Measurements from ENCODE around the gene PSTPIP1. TPM values are rescaled to one million over a fixed set of nuclear protein-coding genes. Genes with fewer than 3 reads are reported as not detected.

The PSTPIP1 gene
- total and polyA plus RNA-seq, 10 of the 15 experiments (the other 5 are each of a cell fraction or from before 2014, with no cell fraction given) = 0.50 to 29.3 (median 14.5) TPM

DNA sequence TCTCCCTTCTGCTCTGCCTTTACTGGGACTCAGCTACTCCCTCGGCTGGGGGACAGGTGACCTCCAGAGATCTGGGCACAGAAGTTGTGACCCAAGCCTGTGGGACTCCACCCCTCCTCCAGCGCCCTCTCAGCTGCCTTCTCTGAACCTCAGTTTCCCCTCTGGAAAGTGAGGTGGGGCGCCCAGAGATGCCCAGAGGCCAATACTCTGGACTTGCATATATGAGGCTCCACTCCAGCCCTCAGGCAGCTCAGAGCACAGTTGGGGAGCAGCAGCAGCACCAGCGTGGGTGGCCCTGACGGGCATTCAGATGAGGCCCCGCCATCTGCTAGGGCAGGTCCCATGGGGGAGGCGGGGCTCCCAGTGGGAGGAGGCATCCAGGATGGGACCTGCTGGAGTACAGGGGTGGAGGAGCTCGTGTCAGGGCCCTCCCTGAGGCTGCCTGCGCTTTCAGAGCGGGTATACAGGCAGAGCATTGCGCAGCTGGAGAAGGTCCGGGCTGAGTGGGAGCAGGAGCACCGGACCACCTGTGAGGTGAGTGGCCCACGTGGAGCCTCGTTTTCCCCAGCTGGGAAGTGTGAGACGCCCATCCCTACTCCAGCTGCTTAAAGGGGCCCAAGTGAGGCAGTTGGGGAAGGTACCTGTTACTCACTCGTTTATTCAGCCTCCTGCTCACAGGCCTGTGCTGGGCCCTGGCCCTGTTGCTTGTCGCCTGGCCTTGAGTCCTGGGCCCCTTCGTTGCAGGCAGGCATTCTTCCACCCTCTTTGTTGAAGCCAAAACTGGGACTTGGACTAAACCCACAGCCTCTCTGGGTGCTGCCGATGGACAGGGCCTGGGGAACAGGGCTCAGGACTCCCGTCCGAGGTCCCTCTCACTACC, 35.4 kb downstream of the PSTPIP1 start:
- no peak overlapping the region for H3K4me2 ChIP-seq (ENCODE audit: control insufficient read depth, insufficient read depth)
- POLR2A ChIA-PET = interaction anchor here (1.7 to 1.9 kb wide), 2 partner anchors 8 to 56 kb away, joined by 5 to 7 read pairs; no protein-coding TSS in a partner anchor
- SMC1A ChIA-PET (ENCODE audit: uncharacterized antibody, unreplicated experiment) = interaction anchor here (0.7 to 22.2 kb wide), 10 partner anchors 8 to 158 kb away, joined by 3 to 375 read pairs (median 4); no protein-coding TSS in a partner anchor
- FAIRE-seq (no peak), DNase-seq (ENCODE audit: low read depth, low spot score) (no peak), ATAC-seq (peak; percentile 7; the same call in 2 of the 3 replicates)
- no peaks in the 10 kb centered on the region for H3K36me3 ChIP-seq (ENCODE audit: control insufficient read depth in 2 of 2, insufficient read depth in 2 of 2, low read length in 1 of 2)
- H3K79me2 ChIP-seq (ENCODE audit: control insufficient read depth, insufficient read depth, low read length) = no peaks in the 10 kb centered on the region
- in situ Hi-C loops (cut with MboI) = no loop called here
- H4K20me1 ChIP-seq (ENCODE audit: control insufficient read depth, insufficient read depth) = no peaks in the 10 kb centered on the region
- CTCF ChIA-PET = interaction anchor here (0.7 to 17.4 kb wide), 19 partner anchors 8 to 513 kb away, joined by 3 to 483 read pairs (median 5); partner anchors contain the start of gene SCAPER
- TF ChIP-seq IKZF1 (conservative IDR thresholded peaks at IDR 0.05) = 0 out of 2 replicates have a peak, but pooled peaks have one; percentile 32
- 0 out of 2 replicates have a peak, but pooled peaks have one; percentile 43 for TF ChIP-seq NR2F1 (conservative IDR thresholded peaks at IDR 0.05)
- 0 out of 2 replicates have a peak, but pooled peaks have one; percentile 13 for TF ChIP-seq GATAD2B (conservative IDR thresholded peaks at IDR 0.05; ENCODE audit: low read depth)
- TF ChIP-seq TCF12 (IDR thresholded peaks at IDR 0.05; ENCODE audit: low read depth, low read length) = no peak
- H3K27ac ChIP-seq (ENCODE audit: control insufficient read depth, insufficient read depth) = no peak overlapping the region
- H3K27me3 ChIP-seq (replicated peaks in 1 of 2; ENCODE audit: control insufficient read depth in 2 of 2, insufficient read depth in 2 of 2, low read length in 1 of 2) = no peaks in the 10 kb centered on the region
- H3K4me3 ChIP-seq = no peak overlapping the region
- H3K9me3 ChIP-seq (replicated peaks; ENCODE audit: control insufficient read depth, insufficient read depth, low read length) = no peaks in the 10 kb centered on the region
- WGBS (ENCODE audit: insufficient coverage, insufficient replicate concordance, low lambda C conversion rate, missing lambda C conversion rate) = 63% methylated on average over 22 of the region's 22 CpGs
- H2AFZ ChIP-seq (ENCODE audit: control insufficient read depth, low read depth, low read length) = no peak overlapping the region
- H3K9ac ChIP-seq (ENCODE audit: control insufficient read depth, insufficient read depth, low read length) = no peak overlapping the region
- RAD21 ChIA-PET (ENCODE audit: unreplicated experiment) = interaction anchor here (0.9 to 9.5 kb wide), 15 partner anchors 13 to 394 kb away, joined by 3 to 189 read pairs (median 4); no protein-coding TSS in a partner anchor
- intact Hi-C loops (cut with micrococcal nuclease; ENCODE audit: unreplicated experiment) = loop anchor here (5.0 kb wide), 1 partner anchor 52 kb away; no protein-coding TSS in a partner anchor
- no peaks in the 10 kb centered on the region for H3K4me1 ChIP-seq (ENCODE audit: control insufficient read depth, insufficient read depth, low read length)
- no TSS peak for BruUV-seq (replicated peaks)
